Choroid plexus epithelial cell (primary cell): Measurements from ENCODE around the gene CST5.

Experiments used
- DNase-seq: peaks from one replicate; pipeline ENCODE4 v3.0.0-alpha.2; 2010; ENCODE audit warnings: low read depth
- H3K4me3 ChIP-seq: 2 replicates; pipeline ENCODE4 v1.5.1; 2011; ENCODE audit warnings: low read depth, mild to moderate bottlenecking, control low read depth, low read length, moderate library complexity
- TF ChIP-seq, protein P1 (sequence below): conservative IDR thresholded peaks from 2 replicates; pipeline ENCODE4 v1.5.1; 2011; ENCODE audit warnings: low read depth, mild to moderate bottlenecking, control low read depth, inconsistent platforms, low read length, moderate library complexity

CST5 gene

DNA sequence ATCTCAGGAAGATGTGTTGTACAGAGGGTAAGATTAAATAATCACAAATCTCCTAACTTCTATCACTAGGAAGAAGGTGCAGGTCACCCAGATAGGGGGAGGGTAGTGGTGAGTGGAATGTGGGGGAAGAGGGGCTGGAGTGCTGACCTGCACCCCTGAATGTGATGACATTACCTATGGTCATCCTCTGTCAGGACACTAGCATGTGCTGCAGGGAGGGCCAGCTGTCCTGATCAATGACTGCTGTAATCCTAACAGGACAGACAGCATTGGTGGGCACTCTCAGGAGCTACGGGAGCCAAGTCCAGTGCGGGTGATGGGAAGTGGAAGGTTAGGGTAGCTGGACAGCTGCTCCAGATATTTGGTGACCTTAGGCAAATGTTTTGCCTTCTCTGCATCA is 45.2 kb upstream of the CST5 start:
- TF ChIP-seq, protein P1, sequence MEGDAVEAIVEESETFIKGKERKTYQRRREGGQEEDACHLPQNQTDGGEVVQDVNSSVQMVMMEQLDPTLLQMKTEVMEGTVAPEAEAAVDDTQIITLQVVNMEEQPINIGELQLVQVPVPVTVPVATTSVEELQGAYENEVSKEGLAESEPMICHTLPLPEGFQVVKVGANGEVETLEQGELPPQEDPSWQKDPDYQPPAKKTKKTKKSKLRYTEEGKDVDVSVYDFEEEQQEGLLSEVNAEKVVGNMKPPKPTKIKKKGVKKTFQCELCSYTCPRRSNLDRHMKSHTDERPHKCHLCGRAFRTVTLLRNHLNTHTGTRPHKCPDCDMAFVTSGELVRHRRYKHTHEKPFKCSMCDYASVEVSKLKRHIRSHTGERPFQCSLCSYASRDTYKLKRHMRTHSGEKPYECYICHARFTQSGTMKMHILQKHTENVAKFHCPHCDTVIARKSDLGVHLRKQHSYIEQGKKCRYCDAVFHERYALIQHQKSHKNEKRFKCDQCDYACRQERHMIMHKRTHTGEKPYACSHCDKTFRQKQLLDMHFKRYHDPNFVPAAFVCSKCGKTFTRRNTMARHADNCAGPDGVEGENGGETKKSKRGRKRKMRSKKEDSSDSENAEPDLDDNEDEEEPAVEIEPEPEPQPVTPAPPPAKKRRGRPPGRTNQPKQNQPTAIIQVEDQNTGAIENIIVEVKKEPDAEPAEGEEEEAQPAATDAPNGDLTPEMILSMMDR = no peak
- no peak for DNase-seq
- no peak overlapping the region for H3K4me3 ChIP-seq

- H3K4me3 ChIP-seq = no peak overlapping the region
- DNase-seq = no peak
- TF ChIP-seq, protein P1 = no peak
Observed at GRCh38 chr20:23923891-23924435, 44.4 kb upstream of the CST5 start.

DNA sequence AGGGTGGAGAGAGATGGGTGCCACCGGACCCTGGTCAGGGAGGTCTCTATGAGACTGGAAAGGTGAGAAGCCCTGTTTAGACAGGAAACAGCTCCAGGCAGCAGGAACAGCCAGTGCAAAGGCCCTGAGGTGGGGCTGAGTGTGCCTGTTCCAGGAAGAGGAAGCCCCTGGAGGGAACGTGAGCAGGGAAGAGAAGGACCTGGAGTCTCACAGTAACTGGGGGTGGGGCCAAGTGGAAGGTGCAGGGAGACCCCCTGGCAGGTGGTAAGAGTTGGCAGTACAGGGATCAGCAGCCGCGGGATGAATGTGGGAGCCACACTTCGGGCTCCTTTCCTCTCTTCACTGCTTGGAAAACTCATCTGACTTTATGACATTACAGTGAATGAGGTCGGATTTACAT is 43.8 kb upstream of the CST5 start:
- H3K4me3 ChIP-seq = no peak overlapping the region
- DNase-seq = no peak
- TF ChIP-seq, protein P1 = no peak

DNA sequence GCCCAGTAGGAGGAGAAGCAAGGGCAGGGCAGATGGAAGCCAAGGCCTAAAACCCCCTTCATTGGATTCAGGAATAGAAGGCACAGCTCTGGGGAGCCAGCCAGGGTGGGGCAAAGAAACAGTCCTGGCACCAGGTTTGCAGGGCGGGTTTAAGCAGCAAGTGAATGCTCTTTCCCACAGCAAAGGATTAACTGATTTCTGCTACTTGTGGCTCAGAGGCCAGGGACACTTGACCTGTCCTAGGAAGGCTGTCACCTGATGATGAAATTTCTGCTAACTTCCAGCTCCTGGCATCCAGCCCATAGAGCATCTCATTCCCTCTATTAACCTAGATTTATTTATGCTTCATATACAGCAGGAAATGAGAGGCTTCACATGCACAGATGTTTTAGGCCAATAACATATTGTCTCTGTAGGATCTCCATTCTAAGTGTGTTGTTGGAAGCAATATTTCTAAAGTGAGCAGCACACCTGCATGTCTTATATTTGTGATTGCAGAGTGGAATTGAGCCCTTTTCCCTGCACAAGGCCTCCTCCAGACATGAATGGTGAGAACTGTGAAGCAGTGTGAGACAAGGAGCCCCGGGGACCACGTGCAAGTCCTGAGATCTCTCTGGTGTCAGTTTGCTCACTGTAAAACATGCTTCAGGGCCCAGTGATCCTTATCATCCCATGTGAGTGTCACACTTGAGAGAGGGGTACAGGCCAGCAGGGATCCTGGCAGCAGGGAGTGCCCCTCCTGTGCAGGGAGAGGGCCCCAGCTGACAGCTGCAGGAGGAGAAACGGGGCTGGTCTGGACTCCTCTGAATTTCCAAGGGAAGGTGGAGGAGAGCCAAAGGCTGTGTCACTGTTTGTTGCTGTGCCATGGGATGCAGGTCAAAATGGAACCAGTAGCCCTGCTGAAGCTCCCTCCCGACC is 41.1 kb upstream of the CST5 start:
- TF ChIP-seq, protein P1 = no peak
- no peak overlapping the region for H3K4me3 ChIP-seq
- DNase-seq = no peak

DNA sequence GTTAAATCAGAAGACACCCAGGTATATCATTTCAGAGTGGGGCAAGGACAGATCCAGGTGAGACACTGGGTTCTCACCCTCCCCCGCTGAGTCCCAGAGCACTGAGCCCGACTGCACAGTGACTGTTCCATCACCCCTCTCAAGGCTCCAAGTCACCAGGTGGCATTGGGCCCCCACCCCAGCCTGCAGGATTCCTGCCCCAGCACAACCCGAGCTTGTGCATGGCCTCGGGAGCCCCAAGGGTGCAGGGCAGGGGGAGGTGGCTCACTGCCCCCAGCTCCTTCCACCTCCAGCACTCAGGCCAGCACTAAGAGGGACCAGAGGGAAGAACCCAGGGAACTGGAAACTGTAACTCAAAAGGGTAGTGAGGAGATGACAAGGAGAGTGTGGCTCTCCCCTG is 39.3 kb upstream of the CST5 start:
- no peak overlapping the region for H3K4me3 ChIP-seq
- DNase-seq = no peak
- TF ChIP-seq, protein P1 = no peak

GRCh38 chr20:23918101-23918862 is 38.7 kb upstream of the CST5 start:
- no peak overlapping the region for H3K4me3 ChIP-seq
- TF ChIP-seq, protein P1 = no peak
- no peak for DNase-seq
